ENCODE results near the gene PRMT7.

The PRMT7 gene

GRCh38 chr16:68310774-68311511, at the start of gene PRMT7, which contains the start of gene SLC7A6OS:
Gene PRMT7 (plus strand): TSS chr16:68311019. CDS start chr16:68315980, 4,961 bp downstream.
Gene SLC7A6OS (minus strand): TSS chr16:68310946. CDS start chr16:68310926, 20 bp downstream.
- DNase-seq (ENCODE audit: low read depth), result peak; percentile 84

- DNase-seq (ENCODE audit: low read depth), result no peak
Observed at GRCh38 chr16:68263559-68264127, 47.2 kb upstream of the PRMT7 start.

GRCh38 chr16:68264128-68265077, 46.4 kb upstream of the PRMT7 start, which contains the start of gene SLC7A6:
Gene SLC7A6 (plus strand): TSS chr16:68264526. CDS start chr16:68274727, 10,201 bp downstream.
- DNase-seq (ENCODE audit: low read depth), result peak; percentile 74

GRCh38 chr16:68265078-68265920, 45.5 kb upstream of the PRMT7 start:
- no peak for DNase-seq (ENCODE audit: low read depth)

- DNase-seq (ENCODE audit: low read depth), result no peak
Observed at GRCh38 chr16:68267612-68268405, 43.0 kb upstream of the PRMT7 start.

GRCh38 chr16:68269793-68270192, 41.0 kb upstream of the PRMT7 start:
- no peak for DNase-seq (ENCODE audit: low read depth)

GRCh38 chr16:68270353-68270752, 40.5 kb upstream of the PRMT7 start:
- no peak for DNase-seq (ENCODE audit: low read depth)

- DNase-seq (ENCODE audit: low read depth), result peak; percentile 57
Observed at GRCh38 chr16:68272507-68273209, 38.2 kb upstream of the PRMT7 start.

GRCh38 chr16:68273459-68273858, 37.4 kb upstream of the PRMT7 start:
- no peak for DNase-seq (ENCODE audit: low read depth)

- no peak for DNase-seq (ENCODE audit: low read depth)
Observed at GRCh38 chr16:68273896-68274295, 36.9 kb upstream of the PRMT7 start.

- no peak for DNase-seq (ENCODE audit: low read depth)
Observed at GRCh38 chr16:68274441-68274840, 36.4 kb upstream of the PRMT7 start.

GRCh38 chr16:68275611-68276191, 35.1 kb upstream of the PRMT7 start:
- peak; percentile 16 for DNase-seq (ENCODE audit: low read depth)

GRCh38 chr16:68276223-68276622, 34.6 kb upstream of the PRMT7 start:
- DNase-seq (ENCODE audit: low read depth), result no peak

- DNase-seq (ENCODE audit: low read depth), result no peak
Observed at GRCh38 chr16:68279726-68280558, 30.9 kb upstream of the PRMT7 start.

GRCh38 chr16:68281368-68282063, 29.3 kb upstream of the PRMT7 start:
- no peak for DNase-seq (ENCODE audit: low read depth)

GRCh38 chr16:68282064-68282452, 28.8 kb upstream of the PRMT7 start:
- DNase-seq (ENCODE audit: low read depth), result no peak

GRCh38 chr16:68283346-68283745, 27.5 kb upstream of the PRMT7 start:
- no peak for DNase-seq (ENCODE audit: low read depth)

All from activated T-cell treated with anti-CD3 and anti-CD28 coated beads for 1 hour (primary cell).